HG03108 (cell line): ENCODE results near the gene ZPR1.
"Not testable (repeated sequence)": the region's sequence is repeated elsewhere in the genome, so short reads cannot be mapped to it uniquely, and the experiment has no call there.

Experiments
- ATAC-seq: cut with Tn5 transposase; IDR thresholded peaks from one replicate; pipeline ENCODE4 v1.9.1; 2021; ENCODE audit warnings: moderate library complexity; ENCODE audit not compliant: unreplicated experiment

The ZPR1 gene, protein sequence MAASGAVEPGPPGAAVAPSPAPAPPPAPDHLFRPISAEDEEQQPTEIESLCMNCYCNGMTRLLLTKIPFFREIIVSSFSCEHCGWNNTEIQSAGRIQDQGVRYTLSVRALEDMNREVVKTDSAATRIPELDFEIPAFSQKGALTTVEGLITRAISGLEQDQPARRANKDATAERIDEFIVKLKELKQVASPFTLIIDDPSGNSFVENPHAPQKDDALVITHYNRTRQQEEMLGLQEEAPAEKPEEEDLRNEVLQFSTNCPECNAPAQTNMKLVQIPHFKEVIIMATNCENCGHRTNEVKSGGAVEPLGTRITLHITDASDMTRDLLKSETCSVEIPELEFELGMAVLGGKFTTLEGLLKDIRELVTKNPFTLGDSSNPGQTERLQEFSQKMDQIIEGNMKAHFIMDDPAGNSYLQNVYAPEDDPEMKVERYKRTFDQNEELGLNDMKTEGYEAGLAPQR

DNA sequence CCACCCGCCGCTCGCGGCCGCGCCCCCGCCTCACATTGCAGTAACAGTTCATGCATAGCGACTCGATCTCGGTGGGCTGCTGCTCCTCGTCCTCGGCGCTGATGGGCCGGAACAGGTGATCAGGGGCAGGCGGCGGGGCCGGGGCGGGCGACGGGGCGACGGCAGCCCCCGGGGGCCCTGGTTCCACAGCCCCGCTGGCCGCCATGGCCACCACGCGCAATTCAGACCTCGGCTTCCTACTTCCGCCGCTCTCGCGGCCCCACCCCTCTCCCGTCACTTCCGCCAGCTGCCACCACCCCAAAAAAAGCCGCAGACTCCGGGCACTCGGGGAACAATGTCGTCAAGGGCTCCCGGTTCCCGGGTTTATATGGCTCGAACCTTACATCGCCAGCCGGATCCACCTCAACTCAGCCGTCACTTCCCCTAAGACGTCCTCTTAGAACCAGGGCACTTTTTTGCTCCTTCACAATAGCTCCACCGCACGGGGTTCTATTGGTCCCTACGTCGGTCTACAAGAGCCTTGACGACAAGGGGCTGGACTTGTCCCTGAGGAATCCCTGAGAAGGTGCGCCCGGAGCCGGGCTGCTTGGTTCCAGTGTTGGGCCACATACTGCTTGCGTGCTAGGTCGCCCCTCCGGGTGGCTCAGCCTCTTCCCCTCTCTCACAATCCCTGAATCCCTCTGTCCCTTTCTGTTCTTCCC lies at the start of gene ZPR1:
ZPR1 (minus strand) TSS at position 238 of the 701 bp plus-strand sequence; CDS start at position 205, 33 bp downstream.
- peak; percentile 91 for ATAC-seq

DNA sequence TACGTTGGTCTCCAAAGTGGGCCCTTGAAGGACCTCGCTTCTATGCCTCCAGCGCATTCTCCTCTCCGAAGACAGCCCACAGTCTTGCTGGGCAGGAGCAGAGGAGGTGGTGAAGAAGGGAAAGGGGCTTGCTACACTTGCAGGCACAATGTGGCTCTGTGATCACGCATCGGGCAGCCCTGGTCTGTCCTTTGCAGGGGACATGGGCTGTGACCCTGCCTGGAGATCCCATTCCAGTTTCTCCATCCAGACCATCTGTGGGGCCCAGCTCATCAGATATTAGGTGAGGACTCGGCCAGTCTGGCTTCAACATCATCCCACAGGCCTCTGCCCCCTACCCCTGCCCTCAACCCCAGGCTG lies 48.8 kb upstream of the ZPR1 start:
- ATAC-seq, result no peak

DNA sequence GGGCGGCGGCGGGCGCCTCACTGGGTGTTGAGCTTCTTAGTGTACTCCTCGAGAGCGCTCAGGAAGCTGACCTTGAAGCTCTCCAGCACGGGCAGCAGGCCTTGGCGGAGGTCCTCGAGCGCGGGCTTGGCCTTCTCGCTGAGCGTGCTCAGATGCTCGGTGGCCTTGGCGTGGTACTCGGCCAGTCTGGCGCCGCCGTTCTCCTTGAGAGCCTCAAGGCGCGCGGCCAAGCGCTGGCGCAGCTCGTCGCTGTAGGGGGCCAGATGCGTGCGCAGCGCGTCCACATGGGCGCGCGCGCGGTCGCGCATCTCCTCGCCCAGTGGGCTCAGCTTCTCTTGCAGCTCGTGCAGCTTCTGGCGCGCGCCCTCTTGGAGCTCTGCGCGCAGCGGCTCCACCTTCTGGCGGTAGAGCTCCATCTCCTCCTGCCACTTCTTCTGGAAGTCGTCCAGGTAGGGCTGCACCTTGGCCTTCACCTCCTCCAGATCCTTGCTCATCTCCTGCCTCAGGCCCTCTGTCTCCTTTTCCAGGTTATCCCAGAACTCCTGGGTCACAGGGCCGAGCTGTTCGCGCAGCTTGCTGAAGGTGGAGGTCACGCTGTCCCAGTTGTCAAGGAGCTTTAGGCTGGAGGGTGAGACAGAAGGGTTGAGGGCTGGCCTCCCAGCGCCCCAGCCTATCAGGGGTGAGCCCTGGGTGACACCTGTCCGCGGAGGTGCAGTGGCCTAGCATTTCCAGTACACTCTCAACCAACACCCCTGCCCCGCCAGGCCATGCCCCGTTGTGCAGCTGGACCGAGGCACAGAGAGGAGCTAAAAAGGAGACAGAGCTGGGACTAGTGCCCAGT lies 48.2 kb upstream of the ZPR1 start:
- peak; percentile 75 for ATAC-seq

GRCh38 chr11:116835042-116835772 lies 47.4 kb upstream of the ZPR1 start:
- ATAC-seq, result no peak

GRCh38 chr11:116834535-116835041 lies 46.8 kb upstream of the ZPR1 start:
- ATAC-seq, result not testable (repeated sequence)

DNA sequence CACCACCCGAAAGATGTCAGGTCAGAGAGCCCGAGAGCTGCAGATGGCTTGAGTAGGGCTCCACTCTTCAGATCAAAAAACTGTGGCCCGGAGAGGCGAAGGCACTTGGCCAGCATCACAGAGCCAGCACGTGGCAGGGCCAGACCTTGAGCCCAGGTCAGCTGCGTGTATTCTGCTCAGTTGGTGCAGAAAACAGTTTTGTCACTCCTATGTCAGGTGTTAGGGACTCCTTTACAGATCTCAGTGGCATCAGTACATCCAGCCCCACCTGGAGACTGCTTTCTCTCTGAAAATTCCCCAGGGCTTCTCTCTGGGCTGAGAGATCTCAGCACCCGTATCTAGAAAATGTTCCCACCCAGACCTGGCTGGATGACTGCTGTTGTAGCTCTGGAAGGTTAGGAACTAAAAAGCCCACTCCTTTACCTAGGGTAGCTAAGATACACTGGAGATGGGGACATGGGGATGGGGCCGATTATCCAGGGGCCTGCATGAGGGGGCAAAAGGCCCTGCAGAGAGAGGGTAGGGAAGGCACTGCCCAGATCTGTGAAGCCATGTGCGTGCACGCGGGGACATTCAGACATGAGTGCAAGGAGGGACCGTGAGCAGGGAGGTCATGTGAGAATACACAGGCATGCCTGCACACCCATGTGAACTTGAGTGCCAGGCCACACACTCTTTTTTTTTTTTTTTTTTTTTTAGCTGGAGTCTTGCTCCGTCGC lies 46.2 kb upstream of the ZPR1 start:
- ATAC-seq, result no peak

DNA sequence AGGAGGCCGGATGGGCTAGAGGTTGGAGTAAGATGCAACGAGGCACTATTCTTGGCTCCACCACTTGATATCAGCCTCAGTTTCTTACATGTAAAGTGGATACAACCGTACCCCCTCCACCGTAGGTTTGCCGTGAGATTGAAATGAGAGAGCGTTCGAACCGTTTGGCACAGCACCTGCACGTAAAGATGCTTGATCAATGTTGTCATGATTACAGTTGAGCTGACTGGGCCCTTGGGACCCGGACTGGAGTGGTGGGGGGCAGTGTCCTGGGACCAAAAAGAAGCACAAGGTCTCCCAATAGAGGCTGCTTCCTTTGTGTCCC lies 45.6 kb upstream of the ZPR1 start:
- no peak for ATAC-seq

DNA sequence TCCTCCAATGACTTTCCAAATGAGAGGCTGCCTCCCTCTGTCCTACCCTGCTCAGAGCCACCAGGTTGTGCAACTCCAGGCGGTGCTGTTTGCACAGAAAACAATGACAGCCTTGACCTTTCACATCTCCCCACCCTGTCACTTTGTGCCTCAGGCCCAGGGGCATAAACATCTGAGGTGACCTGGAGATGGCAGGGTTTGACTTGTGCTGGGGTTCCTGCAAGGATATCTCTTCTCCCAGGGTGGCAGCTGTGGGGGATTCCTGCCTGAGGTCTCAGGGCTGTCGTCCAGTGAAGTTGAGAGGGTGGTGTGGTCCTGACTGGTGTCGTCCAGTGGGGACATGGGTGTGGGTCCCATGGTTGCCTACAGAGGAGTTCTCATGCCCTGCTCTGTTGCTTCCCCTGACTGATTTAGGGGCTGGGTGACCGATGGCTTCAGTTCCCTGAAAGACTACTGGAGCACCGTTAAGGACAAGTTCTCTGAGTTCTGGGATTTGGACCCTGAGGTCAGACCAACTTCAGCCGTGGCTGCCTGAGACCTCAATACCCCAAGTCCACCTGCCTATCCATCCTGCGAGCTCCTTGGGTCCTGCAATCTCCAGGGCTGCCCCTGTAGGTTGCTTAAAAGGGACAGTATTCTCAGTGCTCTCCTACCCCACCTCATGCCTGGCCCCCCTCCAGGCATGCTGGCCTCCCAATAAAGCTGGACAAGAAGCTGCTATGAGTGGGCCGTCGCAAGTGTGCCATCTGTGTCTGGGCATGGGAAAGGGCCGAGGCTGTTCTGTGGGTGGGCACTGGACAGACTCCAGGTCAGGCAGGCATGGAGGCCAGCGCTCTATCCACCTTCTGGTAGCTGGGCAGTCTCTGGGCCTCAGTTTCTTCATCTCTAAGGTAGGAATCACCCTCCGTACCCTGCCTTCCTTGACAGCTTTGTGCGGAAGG lies 44.8 kb upstream of the ZPR1 start:
- ATAC-seq, result no peak

DNA sequence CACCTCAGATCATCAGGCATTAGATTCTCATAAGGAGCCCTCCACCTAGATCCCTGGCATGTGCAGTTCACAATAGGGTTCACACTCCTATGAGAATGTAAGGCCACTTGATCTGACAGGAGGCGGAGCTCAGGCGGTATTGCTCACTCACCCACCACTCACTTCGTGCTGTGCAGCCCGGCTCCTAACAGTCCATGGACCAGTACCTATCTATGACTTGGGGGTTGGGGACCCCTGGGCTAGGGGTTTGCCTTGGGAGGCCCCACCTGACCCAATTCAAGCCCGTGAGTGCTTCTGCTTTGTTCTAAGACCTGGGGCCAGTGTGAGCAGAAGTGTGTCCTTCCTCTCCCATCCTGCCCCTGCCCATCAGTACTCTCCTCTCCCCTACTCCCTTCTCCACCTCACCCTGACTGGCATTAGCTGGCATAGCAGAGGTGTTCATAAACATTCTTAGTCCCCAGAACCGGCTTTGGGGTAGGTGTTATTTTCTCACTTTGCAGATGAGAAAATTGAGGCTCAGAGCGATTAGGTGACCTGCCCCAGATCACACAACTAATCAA lies 44.0 kb upstream of the ZPR1 start:
- ATAC-seq, result no peak

DNA sequence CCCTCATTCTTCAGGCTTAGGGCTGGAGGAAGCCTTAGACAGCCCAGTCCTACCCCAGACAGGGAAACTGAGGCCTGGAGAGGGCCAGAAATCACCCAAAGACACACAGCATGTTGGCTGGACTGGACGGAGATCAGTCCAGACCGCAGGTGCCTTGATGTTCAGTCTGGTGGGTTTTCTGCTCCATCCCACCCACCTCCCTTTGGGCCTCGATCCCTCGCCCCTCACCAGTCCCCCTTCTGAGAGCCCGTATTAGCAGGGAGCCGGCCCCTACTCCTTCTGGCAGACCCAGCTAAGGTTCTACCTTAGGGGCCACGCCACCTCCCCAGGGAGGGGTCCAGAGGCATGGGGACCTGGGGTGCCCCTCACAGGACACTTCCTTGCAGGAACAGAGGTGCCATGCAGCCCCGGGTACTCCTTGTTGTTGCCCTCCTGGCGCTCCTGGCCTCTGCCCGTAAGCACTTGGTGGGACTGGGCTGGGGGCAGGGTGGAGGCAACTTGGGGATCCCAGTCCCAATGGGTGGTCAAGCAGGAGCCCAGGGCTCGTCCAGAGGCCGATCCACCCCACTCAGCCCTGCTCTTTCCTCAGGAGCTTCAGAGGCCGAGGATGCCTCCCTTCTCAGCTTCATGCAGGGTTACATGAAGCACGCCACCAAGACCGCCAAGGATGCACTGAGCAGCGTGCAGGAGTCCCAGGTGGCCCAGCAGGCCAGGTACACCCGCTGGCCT lies 42.5 kb upstream of the ZPR1 start:
- no peak for ATAC-seq

DNA sequence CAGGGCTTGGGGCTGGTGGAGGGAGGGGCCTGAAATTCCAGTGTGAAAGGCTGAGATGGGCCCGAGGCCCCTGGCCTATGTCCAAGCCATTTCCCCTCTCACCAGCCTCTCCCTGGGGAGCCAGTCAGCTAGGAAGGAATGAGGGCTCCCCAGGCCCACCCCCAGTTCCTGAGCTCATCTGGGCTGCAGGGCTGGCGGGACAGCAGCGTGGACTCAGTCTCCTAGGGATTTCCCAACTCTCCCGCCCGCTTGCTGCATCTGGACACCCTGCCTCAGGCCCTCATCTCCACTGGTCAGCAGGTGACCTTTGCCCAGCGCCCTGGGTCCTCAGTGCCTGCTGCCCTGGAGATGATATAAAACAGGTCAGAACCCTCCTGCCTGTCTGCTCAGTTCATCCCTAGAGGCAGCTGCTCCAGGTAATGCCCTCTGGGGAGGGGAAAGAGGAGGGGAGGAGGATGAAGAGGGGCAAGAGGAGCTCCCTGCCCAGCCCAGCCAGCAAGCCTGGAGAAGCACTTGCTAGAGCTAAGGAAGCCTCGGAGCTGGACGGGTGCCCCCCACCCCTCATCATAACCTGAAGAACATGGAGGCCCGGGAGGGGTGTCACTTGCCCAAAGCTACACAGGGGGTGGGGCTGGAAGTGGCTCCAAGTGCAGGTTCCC lies 41.8 kb upstream of the ZPR1 start, which contains the start of gene APOC3:
APOC3 (plus strand) TSS at position 383 of the 659 bp plus-strand sequence. CDS start 676 bp downstream, outside the sequence.
- no peak for ATAC-seq

DNA sequence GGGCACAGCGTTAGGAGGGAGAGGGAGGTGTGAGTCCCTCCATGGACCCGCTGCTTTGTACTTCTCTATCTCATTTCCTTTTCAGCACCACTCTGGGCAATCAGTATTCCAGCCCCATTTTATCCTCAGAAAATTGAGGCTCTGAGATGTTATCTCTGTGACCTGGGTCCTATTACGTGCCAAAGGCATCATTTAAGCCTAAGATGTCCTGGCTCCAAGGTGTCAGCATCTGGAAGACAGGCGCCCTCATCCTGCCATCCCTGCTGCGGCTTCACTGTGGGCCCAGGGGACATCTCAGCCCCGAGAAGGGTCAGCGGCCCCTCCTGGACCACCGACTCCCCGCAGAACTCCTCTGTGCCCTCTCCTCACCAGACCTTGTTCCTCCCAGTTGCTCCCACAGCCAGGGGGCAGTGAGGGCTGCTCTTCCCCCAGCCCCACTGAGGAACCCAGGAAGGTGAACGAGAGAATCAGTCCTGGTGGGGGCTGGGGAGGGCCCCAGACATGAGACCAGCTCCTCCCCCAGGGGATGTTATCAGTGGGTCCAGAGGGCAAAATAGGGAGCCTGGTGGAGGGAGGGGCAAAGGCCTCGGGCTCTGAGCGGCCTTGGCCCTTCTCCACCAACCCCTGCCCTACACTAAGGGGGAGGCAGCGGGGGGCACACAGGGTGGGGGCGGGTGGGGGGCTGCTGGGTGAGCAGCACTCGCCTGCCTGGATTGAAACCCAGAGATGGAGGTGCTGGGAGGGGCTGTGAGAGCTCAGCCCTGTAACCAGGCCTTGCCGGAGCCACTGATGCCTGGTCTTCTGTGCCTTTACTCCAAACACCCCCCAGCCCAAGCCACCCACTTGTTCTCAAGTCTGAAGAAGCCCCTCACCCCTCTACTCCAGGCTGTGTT lies 41.1 kb upstream of the ZPR1 start:
- no peak for ATAC-seq

DNA sequence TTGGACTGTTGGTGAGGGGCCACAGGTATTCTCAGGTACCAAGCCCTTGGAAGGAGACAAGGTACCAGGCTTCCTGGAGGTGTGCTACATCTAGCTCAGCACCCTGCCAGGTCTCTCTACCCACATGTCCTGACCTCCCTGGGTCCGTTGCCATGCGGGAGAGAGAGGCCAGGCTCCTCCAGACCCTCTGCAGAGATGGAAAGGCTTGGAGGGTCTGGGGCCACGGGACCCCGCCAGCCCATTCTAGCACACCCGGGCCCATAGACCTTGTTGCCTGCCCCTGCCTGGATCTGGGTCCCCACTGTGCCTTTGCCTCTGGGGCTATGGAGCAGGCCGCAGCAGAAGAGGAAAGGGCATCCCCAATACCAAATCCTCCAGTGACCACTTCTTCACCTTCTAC lies 39.6 kb upstream of the ZPR1 start:
- no peak for ATAC-seq

- no peak for ATAC-seq
Measured at GRCh38 chr11:116826751-116827431, 39.1 kb upstream of the ZPR1 start.

DNA sequence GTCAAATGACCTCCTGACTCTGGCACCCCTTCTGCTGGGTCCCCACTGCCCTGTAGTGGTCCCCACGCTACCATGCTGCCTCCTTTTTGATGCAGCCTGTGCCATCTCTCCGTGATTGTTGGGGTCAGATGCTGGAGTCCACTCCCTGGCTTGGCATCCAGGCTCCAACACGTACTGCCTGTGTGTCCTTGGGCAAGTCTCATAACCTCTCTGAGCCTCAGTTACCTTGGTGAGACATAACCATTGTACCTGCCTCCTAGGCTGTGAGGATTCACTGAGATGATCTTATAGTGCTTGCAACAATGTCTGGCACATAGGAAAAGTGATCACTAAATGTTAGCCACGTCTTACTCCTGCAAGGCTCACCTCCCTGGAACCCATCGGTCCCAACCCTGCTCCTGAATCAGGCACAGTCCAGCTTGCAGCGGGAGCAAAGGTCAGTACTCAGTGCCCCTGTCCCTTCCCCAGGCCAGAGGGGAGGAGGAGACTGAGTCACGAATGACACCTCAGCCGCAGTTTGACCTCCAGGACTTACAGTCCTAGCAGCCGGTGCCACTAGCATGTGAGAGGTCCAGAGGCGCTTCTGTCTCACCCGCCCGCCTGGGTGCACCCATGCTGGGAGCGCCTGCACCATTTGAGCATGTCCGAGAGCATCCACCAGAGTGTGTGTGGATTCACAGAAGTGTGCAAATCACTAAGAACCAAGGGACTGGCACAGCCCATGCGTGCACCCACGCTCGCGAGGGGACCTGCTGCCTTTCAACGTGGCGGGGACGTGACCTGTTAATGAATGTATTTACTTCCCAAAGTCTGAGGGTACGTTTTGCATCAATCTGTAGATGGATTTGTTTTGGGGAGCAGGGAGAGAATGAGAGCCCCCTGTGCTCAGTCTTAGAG lies 38.3 kb upstream of the ZPR1 start:
- no peak for ATAC-seq
